ENCODE data around the gene CHST9.

The CHST9 gene

DNA sequence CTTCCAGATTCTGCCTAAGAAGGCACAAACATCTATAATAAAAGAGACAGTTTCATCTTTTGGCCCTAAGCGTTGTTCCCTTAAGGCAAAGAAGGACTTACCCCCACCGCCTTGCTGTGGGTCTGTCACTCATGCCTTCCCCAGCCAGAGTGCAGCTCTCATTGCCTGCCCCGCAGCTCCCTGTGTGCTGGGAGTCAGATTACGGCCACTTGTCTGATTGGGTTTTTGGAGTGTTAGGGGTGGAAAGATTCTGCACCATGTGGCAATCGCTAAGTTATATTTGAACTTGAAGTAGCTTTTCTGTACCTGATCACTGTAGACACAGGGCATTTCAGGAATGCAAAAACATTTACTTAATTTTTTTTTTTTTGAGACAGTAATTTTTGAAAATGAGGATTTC is 319.6 kb downstream of the CHST9 start, which contains the start of gene AQP4:
AQP4 (minus strand) TSS at position 151 of the 400 bp plus-strand sequence; CDS start at position 133, 18 bp downstream.
- no peak for TF ChIP-seq CTCF (IDR thresholded peaks at IDR 0.05; ENCODE audit: control insufficient read depth, insufficient read depth, low read depth, low read length, missing control alignments)
- H3K4me3 ChIP-seq (ENCODE audit: control insufficient read depth, low read depth, low read length) = no peak within 1 kb of the TSS
- DNase-seq (ENCODE audit: low read depth) = no peak

DNA sequence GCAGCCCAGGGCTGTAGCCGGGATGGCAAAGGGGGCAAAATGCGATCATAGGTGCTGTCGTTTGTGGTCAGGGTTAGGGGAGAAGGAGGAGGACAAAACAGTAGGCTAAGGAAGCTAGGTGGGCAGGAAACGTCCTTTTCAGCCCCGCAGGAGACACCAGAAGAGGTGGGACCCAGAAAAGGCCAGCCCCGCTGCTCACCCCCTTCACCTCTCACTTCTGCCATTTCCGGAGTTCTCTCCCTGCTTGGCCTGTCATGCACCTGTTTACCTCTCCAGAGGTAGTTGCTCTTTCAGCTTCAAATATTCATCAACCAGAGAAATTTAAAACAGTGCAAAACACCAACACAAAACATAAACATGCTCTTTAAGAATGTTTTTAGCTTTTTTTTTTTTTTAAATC is 320.4 kb downstream of the CHST9 start:
- no peak overlapping the region for H3K4me3 ChIP-seq (ENCODE audit: control insufficient read depth, low read depth, low read length)
- no peak for DNase-seq (ENCODE audit: low read depth)
- no peak for TF ChIP-seq CTCF (IDR thresholded peaks at IDR 0.05; ENCODE audit: control insufficient read depth, insufficient read depth, low read depth, low read length, missing control alignments)

GRCh38 chr18:26863921-26864497 is 321.1 kb downstream of the CHST9 start:
- no peak for TF ChIP-seq CTCF (IDR thresholded peaks at IDR 0.05; ENCODE audit: control insufficient read depth, insufficient read depth, low read depth, low read length, missing control alignments)
- no peak for DNase-seq (ENCODE audit: low read depth)
- no peak overlapping the region for H3K4me3 ChIP-seq (ENCODE audit: control insufficient read depth, low read depth, low read length)

DNA sequence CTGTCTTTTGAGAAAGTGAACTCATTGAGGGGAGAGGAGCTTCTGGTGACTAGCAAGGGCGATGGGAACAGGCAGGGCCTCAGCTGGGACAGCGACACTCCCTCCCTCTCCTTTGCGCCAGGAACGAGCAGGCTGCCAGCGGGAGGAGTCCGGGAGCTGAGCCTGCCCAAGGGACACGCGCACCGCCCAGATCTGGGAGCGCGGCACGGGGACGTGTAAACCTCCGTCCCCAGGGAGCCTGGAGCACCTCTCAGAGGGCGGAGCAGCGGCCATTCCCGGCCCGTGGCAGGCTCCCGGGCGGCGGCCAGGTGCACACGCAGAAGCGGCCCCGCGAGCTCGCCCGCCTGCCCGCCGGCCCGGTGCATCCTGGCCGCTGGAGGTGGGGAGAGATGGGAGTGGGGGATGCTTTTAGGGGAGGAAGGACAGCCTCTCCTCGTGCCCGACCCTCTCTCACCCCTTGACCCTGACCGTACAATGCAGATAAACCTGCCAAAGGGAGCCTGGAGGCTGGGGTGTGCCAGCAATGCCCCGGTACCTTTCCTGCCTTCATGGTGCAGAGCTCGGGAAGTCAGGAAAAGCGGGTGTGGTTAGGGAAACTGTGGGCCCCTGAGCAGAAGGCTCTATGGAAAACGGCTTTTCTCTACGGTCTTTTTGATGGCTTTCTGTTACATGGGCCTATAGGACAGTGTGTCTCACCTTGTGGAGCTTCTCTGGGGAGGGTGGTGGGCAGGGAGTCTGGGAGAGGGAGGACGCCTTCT is 321.8 kb downstream of the CHST9 start:
- no peak overlapping the region for H3K4me3 ChIP-seq (ENCODE audit: control insufficient read depth, low read depth, low read length)
- DNase-seq (ENCODE audit: low read depth) = no peak
- TF ChIP-seq CTCF (IDR thresholded peaks at IDR 0.05; ENCODE audit: control insufficient read depth, insufficient read depth, low read depth, low read length, missing control alignments) = no peak

- H3K4me3 ChIP-seq (ENCODE audit: control insufficient read depth, low read depth, low read length) = no peak overlapping the region
- no peak for DNase-seq (ENCODE audit: low read depth)
- no peak for TF ChIP-seq CTCF (IDR thresholded peaks at IDR 0.05; ENCODE audit: control insufficient read depth, insufficient read depth, low read depth, low read length, missing control alignments)
Measured at GRCh38 chr18:26862084-26862483, 323.0 kb downstream of the CHST9 start.

Measured in AG09309 (cell line).